HCT116 (cell line): ENCODE data around the gene FGF21. TPM values are rescaled to one million over a fixed set of nuclear protein-coding genes. Genes with fewer than 3 reads are reported as not detected.
A peak's percentile ranks its signal among the peaks of the same experiment; 100 is the strongest.

Source experiments
- ATAC-seq: fragments of 200-7000 bp; cut with Tn5 transposase; 2 replicates; pipeline ENCODE4 v1.9.1; 2020; ENCODE audit warnings: mild to moderate bottlenecking, moderate library complexity
- BruUV-seq: library from RNA; stranded (reverse); fragments of 400-500 nt; replicated peaks from 2 replicates; lab custom pipeline; 2021; lab: Mats Ljungman, UMichigan
- CTCF ChIA-PET: fragments of 300-600 bp; sonication (Branson Sonifier 250); formaldehyde crosslinking; loops from one replicate; lab custom pipeline; 2021; ENCODE audit warnings: antibody characterized with exemption; lab: Charles Lee
- POLR2A ChIA-PET: fragments of 300-600, 350-600 bp; sonication (Branson Sonifier 250); formaldehyde crosslinking; loops from one replicate; lab custom pipeline; 2021; ENCODE audit warnings: antibody characterized with exemption; lab: Charles Lee
- RAD21 ChIA-PET, 2 experiments: fragments of 300-600 bp; sonication (Branson Sonifier 250); formaldehyde crosslinking; loops; one replicate each; lab custom pipeline; 2023; ENCODE audit warnings: low total read pairs in 2 of 2; ENCODE audit not compliant: uncharacterized antibody in 2 of 2, unreplicated experiment in 2 of 2, low non-redundant PET in 1 of 2; lab: Charles Lee
- DNase-seq: peaks from one replicate; pipeline ENCODE4 v3.0.0-alpha.2; 2010; ENCODE audit warnings: low read depth, low spot score
- H2AFZ ChIP-seq: fragments of 200-600 bp; shearing (Covaris generic), sonication (generic); 2 replicates; pipeline ENCODE4 v1.6.1; 2017; ENCODE audit warnings: low read depth, mixed run types, mixed read lengths, antibody characterized with exemption, low read length; ENCODE audit not compliant: poor library complexity, severe bottlenecking
- H3K27ac ChIP-seq: 2 replicates; pipeline ENCODE4 v1.5.1; 2012; ENCODE audit warnings: low read depth, low read length
- H3K27me3 ChIP-seq: fragments of 200-600 bp; sonication (generic); 2 replicates; pipeline ENCODE4 v1.6.1; 2016; ENCODE audit warnings: mixed run types, low read length, mixed read lengths; ENCODE audit not compliant: insufficient read depth
- H3K36me3 ChIP-seq, 2 experiments: fragments of 200-500 bp in 1 of 2; fragments of 200-600 bp in 1 of 2; sonication (Bioruptor generic) in 1 of 2; sonication (generic) in 1 of 2; 2 replicates each; pipeline versions ENCODE4 v1.5.1 to v1.6.1; 2014 to 2016; ENCODE audit warnings: low read length in 2 of 2, inconsistent platforms in 1 of 2, mixed read lengths in 1 of 2, mixed run types in 1 of 2; ENCODE audit not compliant: insufficient read depth in 2 of 2, control insufficient read depth in 1 of 2
- H3K4me1 ChIP-seq, 2 experiments: fragments of 200-600 bp in 1 of 2; sonication (generic) in 1 of 2; 2 replicates each; pipeline versions ENCODE4 v1.5.1 to v1.6.1; 2012 to 2017; ENCODE audit warnings: low read length in 2 of 2, inconsistent platforms in 1 of 2, mild to moderate bottlenecking in 1 of 2, mixed read lengths in 1 of 2, mixed run types in 1 of 2, moderate library complexity in 1 of 2; ENCODE audit not compliant: insufficient read depth in 2 of 2, control insufficient read depth in 1 of 2
- H3K4me2 ChIP-seq: fragments of 200-600 bp; sonication (generic); 2 replicates; pipeline ENCODE4 v1.6.1; 2017; ENCODE audit warnings: mixed run types, low read length, mixed read lengths
- H3K4me3 ChIP-seq, 2 experiments: fragments of 200-600 bp in 1 of 2; sonication (generic) in 1 of 2; replicated peaks in 1 of 2; 2 replicates each; pipeline ENCODE4 v1.5.1; 2011 to 2016; ENCODE audit warnings: low read length in 2 of 2, control low read depth in 1 of 2, low read depth in 1 of 2, mild to moderate bottlenecking in 1 of 2, mixed read lengths in 1 of 2, mixed run types in 1 of 2
- H3K79me2 ChIP-seq: fragments of 200-600 bp; sonication (generic); 2 replicates; pipeline ENCODE4 v1.6.1; 2017; ENCODE audit warnings: mild to moderate bottlenecking, mixed run types, low read length, moderate library complexity, mixed read lengths; ENCODE audit not compliant: insufficient read depth
- H3K9ac ChIP-seq: fragments of 200-600 bp; sonication (generic); 2 replicates; pipeline ENCODE4 v1.6.1; 2016; ENCODE audit warnings: low read length, mixed read lengths
- H3K9me2 ChIP-seq: fragments of 200-600 bp; sonication (generic), shearing (Covaris generic); 2 replicates; pipeline ENCODE4 v1.6.1; 2017; ENCODE audit warnings: mixed run types, mild to moderate bottlenecking, moderate library complexity; ENCODE audit not compliant: insufficient read depth
- H3K9me3 ChIP-seq, 2 experiments: fragments of 200-500 bp in 1 of 2; fragments of 200-600 bp in 1 of 2; sonication (Bioruptor generic) in 1 of 2; sonication (generic) in 1 of 2; 2 replicates each; pipeline ENCODE4 v1.6.1; 2014 to 2017; ENCODE audit warnings: low read length in 2 of 2, mixed read lengths in 2 of 2, inconsistent platforms in 1 of 2, low read depth in 1 of 2, mild to moderate bottlenecking in 1 of 2, mixed run types in 1 of 2, moderate library complexity in 1 of 2; ENCODE audit not compliant: control insufficient read depth in 1 of 2, insufficient read depth in 1 of 2
- H4K20me1 ChIP-seq: fragments of 200-600 bp; sonication (generic), shearing (Covaris generic); 2 replicates; pipeline ENCODE4 v1.6.1; 2017; ENCODE audit warnings: mixed run types, mild to moderate bottlenecking, moderate library complexity; ENCODE audit not compliant: insufficient read depth
- EZH2phosphoT487 ChIP-seq: fragments of 200-600 bp; IDR thresholded peaks from 2 replicates; pipeline ENCODE4 v1.6.1; 2018; ENCODE audit warnings: antibody characterized with exemption, borderline replicate concordance
- FOSL1 ChIP-seq: IDR thresholded peaks from 2 replicates; pipeline ENCODE4 v1.6.1; 2012; ENCODE audit warnings: low read depth
- JUND ChIP-seq: IDR thresholded peaks from 2 replicates; pipeline ENCODE4 v1.6.1; 2012
- MAX ChIP-seq: IDR thresholded peaks from 2 replicates; pipeline ENCODE4 v1.6.1; 2012
- POLR2A ChIP-seq: IDR thresholded peaks from 2 replicates; pipeline ENCODE4 v1.7.0; 2011; ENCODE audit warnings: borderline replicate concordance; ENCODE audit not compliant: insufficient read depth, insufficient read length; ENCODE audit errors: extremely low read depth
- RAD21 ChIP-seq: IDR thresholded peaks from 2 replicates; pipeline ENCODE4 v1.6.1; 2012; ENCODE audit warnings: low read depth, mild to moderate bottlenecking
- REST ChIP-seq: IDR thresholded peaks from 2 replicates; pipeline ENCODE4 v1.6.1; 2012; ENCODE audit warnings: low read depth
- ZNF274 ChIP-seq: fragments of 200-500 bp; sonication (Bioruptor generic); IDR thresholded peaks from 2 replicates; pipeline ENCODE4 v1.6.1; 2014; ENCODE audit warnings: mild to moderate bottlenecking, low read depth, low read length, inconsistent platforms
- intact Hi-C: fragments of 100-400 bp; cut with micrococcal nuclease; formaldehyde crosslinking; loops from 2 replicates; pipeline ENCODE4 v1.10.0; 2022
- total RNA-seq: library from RNA; stranded (reverse); gene quantifications from one replicate; pipeline ENCODE4 v1.2.1, GENCODE V29; 2021; ENCODE audit not compliant: unreplicated experiment
- TF ChIP-seq, protein P1 (sequence below): IDR thresholded peaks from 2 replicates; pipeline ENCODE4 v1.6.1; 2011; ENCODE audit warnings: mild to moderate bottlenecking, low read length, moderate library complexity; ENCODE audit not compliant: insufficient replicate concordance; ENCODE audit errors: extremely low read depth
- TF ChIP-seq, protein P2 (sequence below): IDR thresholded peaks from 2 replicates; pipeline ENCODE4 v1.6.1; 2012

The FGF21 gene
- total RNA-seq, 1 experiment from 2014 or later = 0.81 TPM

- no peak for TF ChIP-seq REST
- no peak for TF ChIP-seq ZNF274
Measured at GRCh38 chr19:48737360-48737998, 17.8 kb upstream of the FGF21 start (continued).

DNA sequence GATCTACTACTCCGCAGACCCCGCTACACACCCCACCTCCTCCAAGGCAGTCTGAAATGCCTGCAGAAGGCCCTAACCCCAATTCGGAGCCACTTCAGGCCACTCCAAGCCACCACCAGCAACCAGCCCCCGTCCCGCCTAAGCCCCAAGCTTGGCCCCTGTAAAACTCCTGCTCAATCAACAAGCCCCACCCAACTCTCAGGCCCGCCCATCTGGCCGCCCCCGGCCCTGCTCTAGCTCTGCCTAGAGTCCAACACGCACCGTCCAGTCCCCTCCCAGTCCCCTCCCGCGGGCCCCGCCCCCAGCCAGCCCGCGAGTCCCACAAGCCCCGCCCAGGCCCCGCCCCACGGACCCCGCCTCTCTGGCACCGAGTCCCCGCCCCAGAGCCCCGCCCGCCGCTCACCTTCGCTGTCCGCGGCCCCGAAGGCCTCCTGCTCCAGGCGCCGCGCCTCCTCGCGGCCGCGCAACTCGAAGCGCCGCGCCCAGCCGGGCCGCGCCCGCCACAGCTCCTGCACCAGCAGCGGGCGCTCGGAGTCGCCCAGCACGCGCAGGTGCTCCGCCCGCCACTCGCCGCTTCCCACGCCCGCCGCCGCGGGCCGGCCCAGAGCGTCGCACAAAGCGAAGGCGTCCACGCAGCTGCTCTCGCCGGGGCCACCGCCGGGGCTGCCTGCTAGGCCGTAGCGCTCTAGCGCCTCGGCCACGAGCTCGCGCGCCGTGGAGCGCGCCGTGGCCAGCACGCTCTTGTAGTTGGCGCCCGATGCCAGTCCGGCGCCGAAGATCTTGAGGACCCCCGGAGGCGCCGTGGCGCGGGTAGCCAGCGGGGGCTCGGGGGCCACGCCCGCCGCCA, 16.5 kb upstream of the FGF21 start:
- ATAC-seq (peak; percentile 91), DNase-seq (peak; percentile 82)
- no peak overlapping the region for H2AFZ ChIP-seq
- peak overlapping the region in 1 of 2 experiments; percentile 18; a peak in 1 of 4 replicates for H3K4me3 ChIP-seq
- BruUV-seq = no TSS peak
- H3K9me3 ChIP-seq = no peaks in the 10 kb centered on the region
- ChIA-PET CTCF (interaction anchor here (0.7 to 2.4 kb wide), 8 partner anchors 14 to 255 kb away, joined by 3 to 16 read pairs (median 5); partner anchors contain the start of genes CA11, FUT2, GYS1 and RUVBL2), POLR2A (interaction anchor here (0.6 to 1.3 kb wide), 7 partner anchors 13 to 1151 kb away, joined by 3 to 11 read pairs (median 3); partner anchors contain the start of genes FUT1 and FUT2), RAD21 (interaction anchor here in 1 of 2 experiments (1.2 kb wide), 1 partner anchor 57 kb away, joined by 4 read pairs; no protein-coding TSS in a partner anchor)
- H3K36me3 ChIP-seq = no peaks in the 10 kb centered on the region
- no peaks in the 10 kb centered on the region for H3K27me3 ChIP-seq
- H3K9ac ChIP-seq = peak overlapping the region; percentile 35
- H3K4me2 ChIP-seq = peak overlapping the region; percentile 58
- peaks cover 25 to 40% of the 10 kb centered on the region in 2 experiments for H3K4me1 ChIP-seq
- H4K20me1 ChIP-seq = no peaks in the 10 kb centered on the region
- H3K9me2 ChIP-seq = no peaks in the 10 kb centered on the region
- intact Hi-C loops = loop anchor here (2.0 kb wide), 1 partner anchor 64 kb away; no protein-coding TSS in a partner anchor
- H3K27ac ChIP-seq = peak overlapping the region; percentile 53
- no peaks in the 10 kb centered on the region for H3K79me2 ChIP-seq
- TF ChIP-seq, protein P1, sequence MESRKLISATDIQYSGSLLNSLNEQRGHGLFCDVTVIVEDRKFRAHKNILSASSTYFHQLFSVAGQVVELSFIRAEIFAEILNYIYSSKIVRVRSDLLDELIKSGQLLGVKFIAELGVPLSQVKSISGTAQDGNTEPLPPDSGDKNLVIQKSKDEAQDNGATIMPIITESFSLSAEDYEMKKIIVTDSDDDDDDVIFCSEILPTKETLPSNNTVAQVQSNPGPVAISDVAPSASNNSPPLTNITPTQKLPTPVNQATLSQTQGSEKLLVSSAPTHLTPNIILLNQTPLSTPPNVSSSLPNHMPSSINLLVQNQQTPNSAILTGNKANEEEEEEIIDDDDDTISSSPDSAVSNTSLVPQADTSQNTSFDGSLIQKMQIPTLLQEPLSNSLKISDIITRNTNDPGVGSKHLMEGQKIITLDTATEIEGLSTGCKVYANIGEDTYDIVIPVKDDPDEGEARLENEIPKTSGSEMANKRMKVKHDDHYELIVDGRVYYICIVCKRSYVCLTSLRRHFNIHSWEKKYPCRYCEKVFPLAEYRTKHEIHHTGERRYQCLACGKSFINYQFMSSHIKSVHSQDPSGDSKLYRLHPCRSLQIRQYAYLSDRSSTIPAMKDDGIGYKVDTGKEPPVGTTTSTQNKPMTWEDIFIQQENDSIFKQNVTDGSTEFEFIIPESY = no peak
- TF ChIP-seq RAD21 (no peak; the same call in 1 of the 2 replicates), REST (no peak), FOSL1 (no peak), MAX (peak; percentile 81; the same call in 1 of the 2 replicates), POLR2A (no peak), EZH2phosphoT487 (no peak), JUND (no peak)
- TF ChIP-seq, protein P2, sequence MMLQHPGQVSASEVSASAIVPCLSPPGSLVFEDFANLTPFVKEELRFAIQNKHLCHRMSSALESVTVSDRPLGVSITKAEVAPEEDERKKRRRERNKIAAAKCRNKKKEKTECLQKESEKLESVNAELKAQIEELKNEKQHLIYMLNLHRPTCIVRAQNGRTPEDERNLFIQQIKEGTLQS = no peak
